BJ (cell line): ENCODE results near the gene RBBP8NL. TPM values are rescaled to one million over a fixed set of nuclear protein-coding genes. Genes with fewer than 3 reads are reported as not detected.

ENCODE experiments used
- CTCF ChIA-PET: fragments of 350-600 bp; formaldehyde crosslinking; extraction: SDS; loops from one replicate; lab custom pipeline; 2021; ENCODE audit warnings: antibody characterized with exemption, inconsistent platforms; lab: Yijun Ruan, JAX
- POLR2A ChIA-PET: fragments of 300-600 bp; sonication (Branson Sonifier 250); formaldehyde crosslinking; extraction: SDS; loops from one replicate; lab custom pipeline; 2021; ENCODE audit warnings: antibody characterized with exemption; lab: Charles Lee
- DNase-seq: peaks from one replicate; pipeline ENCODE4 v3.0.0-alpha.2; 2011; ENCODE audit warnings: low read depth
- H3K27me3 ChIP-seq: 2 replicates; pipeline ENCODE4 v1.6.0; 2011; ENCODE audit warnings: low read length; ENCODE audit not compliant: control insufficient read depth, insufficient read depth
- H3K36me3 ChIP-seq: 2 replicates; pipeline ENCODE4 v1.5.1; 2011; ENCODE audit warnings: low read length; ENCODE audit not compliant: control insufficient read depth, insufficient read depth
- H3K4me3 ChIP-seq: 2 replicates; pipeline ENCODE4 v1.5.1; 2011; ENCODE audit warnings: low read depth, mild to moderate bottlenecking, control low read depth, low read length
- CTCF ChIP-seq: IDR thresholded peaks from 2 replicates; pipeline ENCODE4 v1.5.1; 2011; ENCODE audit warnings: low read depth, mild to moderate bottlenecking, control low read depth, inconsistent platforms, low read length, moderate library complexity; ENCODE audit not compliant: insufficient read depth
- polyA plus RNA-seq: library from polyadenylated mRNA; depleted of rRNA; stranded (reverse); fragments of >200 nt; gene quantifications from 2 replicates; pipeline ENCODE4 v1.2.3, GENCODE V29; 2011; rRNA removed

The RBBP8NL gene
- polyA plus RNA-seq, 1 experiment = not detected

DNA sequence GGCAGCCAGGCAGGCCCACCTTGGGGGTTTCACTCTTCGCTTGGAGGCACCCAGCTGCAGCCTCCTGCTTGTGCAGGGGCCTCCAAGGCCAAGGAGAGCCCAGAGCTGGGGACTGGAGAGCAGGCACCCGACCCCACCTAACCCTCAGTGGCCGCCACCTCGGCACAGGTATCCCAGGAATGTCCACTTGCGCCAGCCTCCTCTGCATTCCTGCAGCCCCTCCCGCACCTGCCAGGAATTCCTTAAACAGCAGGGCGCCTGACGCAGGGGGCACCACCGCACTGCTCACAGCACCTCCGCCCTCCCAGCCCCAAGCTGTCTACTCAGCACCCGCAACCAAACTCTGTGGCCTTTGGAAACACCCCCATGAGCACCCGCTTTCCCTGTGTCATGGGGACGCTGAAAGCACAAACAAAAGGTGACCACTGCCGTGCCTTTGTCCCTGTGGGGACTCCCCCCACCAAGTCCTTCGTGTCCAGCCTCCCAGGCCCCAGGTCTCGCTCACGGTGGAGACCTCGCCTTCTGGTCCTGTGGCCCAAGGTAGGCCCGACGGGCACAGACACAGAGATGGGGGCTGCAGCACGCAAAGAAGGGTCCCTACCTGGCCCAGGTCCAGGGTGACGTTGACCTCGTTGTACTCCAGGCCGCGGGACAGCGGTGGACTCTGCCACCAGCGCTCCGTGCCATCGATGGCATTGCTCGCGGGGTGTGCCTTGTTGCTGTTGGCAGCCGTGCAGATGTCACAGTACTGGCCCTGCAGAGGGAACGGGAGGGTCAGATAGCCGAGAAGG is 65.3 kb downstream of the RBBP8NL start:
- Histone ChIP-seq H3K4me3 (no peak overlapping the region), H3K36me3 (no peaks in the 10 kb centered on the region), H3K27me3 (peaks cover 3% of the 10 kb centered on the region; the same call in 1 of the 2 replicates)
- no peak for TF ChIP-seq CTCF
- ChIA-PET CTCF (no interaction called here), POLR2A (no interaction called here)
- DNase-seq = no peak

DNA sequence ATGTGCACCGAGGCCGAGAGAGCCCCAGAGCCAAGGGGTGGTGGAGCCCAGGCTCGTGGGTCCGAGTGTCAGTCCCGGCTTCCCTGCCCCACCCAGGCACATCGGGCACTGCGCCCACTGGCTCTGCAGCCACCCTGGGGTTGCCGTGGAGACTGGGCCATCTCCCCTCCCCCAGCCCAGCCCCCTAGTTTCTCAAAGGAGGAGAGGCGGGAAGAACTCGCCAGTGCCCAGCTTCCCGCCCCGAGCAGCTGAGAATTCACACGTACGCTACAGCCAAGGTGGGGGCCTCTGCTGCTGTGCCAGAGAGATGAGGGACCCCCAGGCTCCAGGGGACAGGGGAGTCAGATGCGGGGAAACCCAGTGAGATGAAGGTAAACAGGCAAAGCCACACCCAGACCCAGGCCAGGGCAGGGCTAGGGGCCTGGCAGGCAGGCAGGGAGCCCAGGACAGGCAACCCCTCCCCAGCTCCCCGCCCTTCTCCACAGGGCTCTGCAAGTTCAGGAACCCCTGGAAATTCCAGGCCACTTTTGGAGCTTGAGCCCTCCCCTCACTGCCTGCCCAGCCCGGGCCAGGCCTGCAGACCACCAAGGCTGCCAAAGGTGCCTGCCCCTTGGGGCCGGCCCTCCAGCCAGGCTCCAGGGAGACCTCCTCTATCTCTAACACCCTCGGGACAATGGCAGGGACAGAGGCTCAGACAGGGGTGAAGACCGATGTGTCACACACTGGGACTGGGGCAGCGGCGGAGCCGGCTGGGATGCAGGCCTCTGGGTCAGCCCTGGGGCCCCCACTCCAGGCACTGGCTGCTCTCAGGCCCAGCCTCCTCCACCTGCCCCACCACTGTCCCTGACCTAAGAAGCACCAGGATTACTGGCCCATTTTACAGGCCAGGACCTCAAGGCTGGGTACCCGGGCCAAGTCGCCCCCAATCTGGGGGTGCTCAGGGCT is 66.2 kb downstream of the RBBP8NL start:
- POLR2A ChIA-PET = no interaction called here
- Histone ChIP-seq H3K27me3 (peaks cover 3% of the 10 kb centered on the region; the same call in 1 of the 2 replicates), H3K4me3 (no peak overlapping the region), H3K36me3 (no peaks in the 10 kb centered on the region)
- no peak for DNase-seq
- no peak for TF ChIP-seq CTCF
- CTCF ChIA-PET = no interaction called here

Other genes with a start within 250 kb of the RBBP8NL start
- gene MTG2, start 244.5 kb downstream of the RBBP8NL start, polyA plus RNA-seq = 17.6 and 19.3 TPM in 2 replicates
- gene HRH3, start 207.3 kb downstream of the RBBP8NL start, polyA plus RNA-seq = not detected in 2 replicates
- 15.9 and 20.5 TPM in 2 replicates for gene OSBPL2, start 189.0 kb downstream of the RBBP8NL start, polyA plus RNA-seq
- gene ADRM1, start 124.5 kb downstream of the RBBP8NL start, polyA plus RNA-seq = 81.5 and 115 TPM in 2 replicates
- gene LAMA5, start 60.2 kb downstream of the RBBP8NL start, polyA plus RNA-seq = 0.82 and 1.1 TPM in 2 replicates
- 3,553 and 3,818 TPM in 2 replicates for gene RPS21, start 40.4 kb downstream of the RBBP8NL start, polyA plus RNA-seq
- gene CABLES2, start 20.3 kb downstream of the RBBP8NL start, polyA plus RNA-seq = 3.6 and 4.8 TPM in 2 replicates
- not detected in 2 replicates for gene GATA5, start 48.5 kb upstream of the RBBP8NL start, polyA plus RNA-seq
- 0.15 and 0.25 TPM in 2 replicates for gene SLCO4A1, start 215.0 kb upstream of the RBBP8NL start, polyA plus RNA-seq